Mesendoderm (in vitro differentiated cells): ENCODE data around the gene B3GLCT.
"Not testable (repeated sequence)": the region's sequence is repeated elsewhere in the genome, so short reads cannot be mapped to it uniquely, and the experiment has no call there.

ENCODE experiments used
- DNase-seq: peaks from one replicate; pipeline ENCODE4 v3.0.0; 2013
- H2AK5ac ChIP-seq: 2 replicates; pipeline ENCODE4 v1.6.1; 2013; ENCODE audit warnings: low read length, inconsistent platforms
- H2BK120ac ChIP-seq: 2 replicates; pipeline ENCODE4 v1.6.1; 2013; ENCODE audit warnings: low read depth, mild to moderate bottlenecking, low read length, moderate library complexity, mixed read lengths
- H2BK15ac ChIP-seq: replicated peaks from 2 replicates; pipeline ENCODE4 v1.6.1; 2013; ENCODE audit warnings: low read depth, mild to moderate bottlenecking, moderate library complexity
- H2BK5ac ChIP-seq: 2 replicates; pipeline ENCODE4 v1.6.1; 2013; ENCODE audit warnings: low read length, inconsistent platforms
- H3K18ac ChIP-seq: 2 replicates; pipeline ENCODE4 v1.6.1; 2013; ENCODE audit warnings: mild to moderate bottlenecking, low read length, mixed read lengths
- H3K23ac ChIP-seq: one replicate; pipeline ENCODE4 v1.6.1; 2013; ENCODE audit warnings: low read length
- H3K27ac ChIP-seq: 2 replicates; pipeline ENCODE4 v1.5.1; 2013; ENCODE audit warnings: low read depth, mild to moderate bottlenecking, inconsistent platforms, low read length, moderate library complexity
- H3K27me3 ChIP-seq: 2 replicates; pipeline ENCODE4 v1.6.1; 2013; ENCODE audit warnings: low read length, control low read depth, mild to moderate bottlenecking, inconsistent platforms; ENCODE audit not compliant: insufficient read depth, poor library complexity
- H3K36me3 ChIP-seq: 2 replicates; pipeline ENCODE4 v1.6.1; 2013; ENCODE audit warnings: low read length, inconsistent platforms; ENCODE audit not compliant: control insufficient read depth, insufficient read depth
- H3K4ac ChIP-seq: one replicate; pipeline ENCODE4 v1.6.1; 2013; ENCODE audit warnings: low read depth, mild to moderate bottlenecking, low read length, moderate library complexity
- H3K4me1 ChIP-seq: 2 replicates; pipeline ENCODE4 v1.6.1; 2013; ENCODE audit warnings: low read depth, low read length, inconsistent platforms; ENCODE audit not compliant: control insufficient read depth
- H3K4me2 ChIP-seq: 2 replicates; pipeline ENCODE4 v1.6.1; 2013; ENCODE audit warnings: low read length
- H3K4me3 ChIP-seq: 2 replicates; pipeline ENCODE4 v1.5.1; 2013; ENCODE audit warnings: mild to moderate bottlenecking, low read length
- H3K56ac ChIP-seq: one replicate; pipeline ENCODE4 v1.6.1; 2013; ENCODE audit warnings: low read length
- H3K79me1 ChIP-seq: 2 replicates; pipeline ENCODE4 v1.6.1; 2013; ENCODE audit warnings: low read length, inconsistent platforms
- H3K79me2 ChIP-seq: 2 replicates; pipeline ENCODE4 v1.6.1; 2013; ENCODE audit warnings: mild to moderate bottlenecking, low read length; ENCODE audit not compliant: control insufficient read depth, insufficient read depth
- H3K9ac ChIP-seq: 2 replicates; pipeline ENCODE4 v1.6.1; 2013; ENCODE audit warnings: low read length, inconsistent platforms
- H4K5ac ChIP-seq: one replicate; pipeline ENCODE4 v1.6.1; 2013; ENCODE audit warnings: low read length
- H4K8ac ChIP-seq: one replicate; pipeline ENCODE4 v1.6.1; 2013; ENCODE audit warnings: low read depth, mild to moderate bottlenecking, control low read depth, low read length, moderate library complexity
- WGBS: extraction: QIAGEN DNeasy Blood & Tissue Kit; methylation state at CpG from one replicate; pipeline ENCODE4 v1.1.7; 2013; ENCODE audit warnings: low lambda C conversion rate, missing lambda C conversion rate; ENCODE audit not compliant: insufficient coverage; ENCODE audit errors: extremely low coverage; 5-methylcytosine and 5-hydroxymethylcytosine counted together

B3GLCT gene

DNA sequence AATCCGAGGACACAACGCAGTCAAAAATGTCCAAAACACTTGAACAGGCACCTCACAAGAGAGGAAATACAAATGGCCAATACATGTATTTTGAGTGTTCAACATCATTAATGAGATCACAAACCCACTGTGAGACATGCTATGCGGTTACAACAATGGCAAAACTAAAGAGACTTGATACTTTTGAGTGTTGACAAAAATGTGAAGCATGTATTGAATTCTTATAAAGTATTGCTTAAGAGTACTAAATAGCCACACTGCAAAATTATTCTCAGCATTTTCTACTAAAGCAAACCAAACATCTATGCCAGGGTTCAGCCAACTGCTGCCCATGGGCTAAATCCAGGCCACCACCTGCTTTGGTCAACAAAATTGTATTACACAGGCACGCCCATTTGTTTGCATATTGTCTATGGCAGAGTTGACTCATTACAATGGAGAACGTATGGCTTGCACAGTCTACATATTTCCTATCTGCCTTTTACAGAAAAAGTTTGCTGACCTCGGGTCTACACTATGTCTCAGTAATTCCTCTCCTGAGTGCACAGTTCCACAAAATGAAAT, 135.3 kb downstream of the B3GLCT start:
- Histone ChIP-seq H2BK120ac (no peak overlapping the region), H4K5ac (no peak overlapping the region), H3K79me2 (no peaks in the 10 kb centered on the region), H3K18ac (no peak overlapping the region), H3K27ac (no peak overlapping the region), H3K4ac (no peak overlapping the region), H3K23ac (no peak overlapping the region), H3K4me1 (no peaks in the 10 kb centered on the region), H3K27me3 (no peaks in the 10 kb centered on the region), H3K36me3 (no peaks in the 10 kb centered on the region), H3K79me1 (no peaks in the 10 kb centered on the region), H3K4me2 (no peak overlapping the region), H3K4me3 (no peak overlapping the region), H2AK5ac (no peak overlapping the region), H3K9ac (no peak overlapping the region), H4K8ac (no peak overlapping the region), H2BK5ac (no peak overlapping the region), H2BK15ac (no peak overlapping the region), H3K56ac (no peak overlapping the region)
- DNase-seq, result no peak
- no CpG with 5 or more reads among the region's 6 CpGs for WGBS

DNA sequence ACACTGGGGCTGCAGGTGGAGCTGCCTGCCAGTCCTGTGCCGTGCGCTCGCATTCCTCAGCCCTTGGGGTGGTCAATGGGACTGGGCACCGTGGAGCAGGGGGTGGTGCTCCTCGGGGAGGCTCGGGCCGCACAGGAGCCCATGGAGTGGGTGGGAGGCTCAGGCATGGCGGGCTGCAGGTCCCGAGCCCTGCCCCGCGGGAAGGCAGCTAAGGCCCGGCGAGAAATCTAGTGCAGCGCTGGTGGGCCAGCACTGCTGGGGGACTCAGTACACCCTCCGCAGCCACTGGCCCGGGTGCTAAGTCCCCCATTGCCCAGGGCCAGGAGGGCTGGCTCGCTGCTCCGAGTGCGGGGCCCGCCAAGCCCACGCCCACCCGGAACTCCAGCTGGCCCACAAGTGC, 139.8 kb downstream of the B3GLCT start:
- WGBS, result no CpG with 5 or more reads among the region's 22 CpGs
- H3K23ac ChIP-seq, H3K18ac ChIP-seq, H3K9ac ChIP-seq, H3K56ac ChIP-seq, H2BK120ac ChIP-seq, H3K79me2 ChIP-seq, H4K5ac ChIP-seq, H2BK15ac ChIP-seq, H3K27me3 ChIP-seq, H2AK5ac ChIP-seq, H3K79me1 ChIP-seq, H4K8ac ChIP-seq, H3K36me3 ChIP-seq, H3K4me2 ChIP-seq, H3K4ac ChIP-seq, H3K4me3 ChIP-seq, H3K4me1 ChIP-seq, DNase-seq, H2BK5ac ChIP-seq, H3K27ac ChIP-seq: not testable (repeated sequence)

DNA sequence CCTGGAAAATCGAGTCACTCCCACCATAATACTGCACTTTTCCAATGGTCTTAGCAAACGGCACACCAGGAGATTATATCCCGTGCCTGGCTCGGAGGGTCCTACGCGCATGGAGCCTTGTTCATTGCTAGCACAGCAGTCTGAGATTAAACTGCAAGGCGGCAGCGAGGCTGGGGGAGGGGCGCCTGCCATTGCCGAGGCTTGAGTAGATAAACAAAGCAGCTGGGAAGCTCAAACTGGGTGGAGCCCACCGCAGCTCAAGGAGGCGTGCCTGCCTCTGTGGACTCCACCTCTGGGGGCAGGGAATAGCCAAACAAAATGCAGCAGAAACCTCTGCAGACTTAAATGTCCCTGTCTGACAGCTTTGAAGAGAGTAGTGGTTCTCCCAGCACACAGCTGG, 141.1 kb downstream of the B3GLCT start:
- H2AK5ac ChIP-seq, H3K79me2 ChIP-seq, H3K23ac ChIP-seq, DNase-seq, H3K36me3 ChIP-seq, H2BK120ac ChIP-seq, H3K4me2 ChIP-seq, H3K27me3 ChIP-seq, H3K56ac ChIP-seq, H3K4ac ChIP-seq, H2BK5ac ChIP-seq, H3K4me1 ChIP-seq, H3K9ac ChIP-seq, H3K27ac ChIP-seq, H3K79me1 ChIP-seq, H4K5ac ChIP-seq, H3K18ac ChIP-seq, H4K8ac ChIP-seq, H3K4me3 ChIP-seq, H2BK15ac ChIP-seq: not testable (repeated sequence)
- WGBS, result no CpG with 5 or more reads among the region's 12 CpGs

GRCh38 chr13:31346891-31347290, 147.1 kb downstream of the B3GLCT start:
- WGBS, result no CpG with 5 or more reads among the region's 2 CpGs
- no peak for DNase-seq
- H3K36me3 ChIP-seq, result no peaks in the 10 kb centered on the region
- no peak overlapping the region for H3K56ac ChIP-seq
- H2BK120ac ChIP-seq, result no peak overlapping the region
- H2AK5ac ChIP-seq, result no peak overlapping the region
- H3K9ac ChIP-seq, result no peak overlapping the region
- no peaks in the 10 kb centered on the region for H3K79me2 ChIP-seq
- no peaks in the 10 kb centered on the region for H3K27me3 ChIP-seq
- H3K4me3 ChIP-seq, result no peak overlapping the region
- H4K8ac ChIP-seq, result no peak overlapping the region
- no peak overlapping the region for H4K5ac ChIP-seq
- no peak overlapping the region for H2BK15ac ChIP-seq
- no peak overlapping the region for H2BK5ac ChIP-seq
- H3K4me1 ChIP-seq, result no peaks in the 10 kb centered on the region
- no peaks in the 10 kb centered on the region for H3K79me1 ChIP-seq
- H3K18ac ChIP-seq, result no peak overlapping the region
- H3K4me2 ChIP-seq, result no peak overlapping the region
- no peak overlapping the region for H3K4ac ChIP-seq
- no peak overlapping the region for H3K23ac ChIP-seq
- H3K27ac ChIP-seq, result no peak overlapping the region

DNA sequence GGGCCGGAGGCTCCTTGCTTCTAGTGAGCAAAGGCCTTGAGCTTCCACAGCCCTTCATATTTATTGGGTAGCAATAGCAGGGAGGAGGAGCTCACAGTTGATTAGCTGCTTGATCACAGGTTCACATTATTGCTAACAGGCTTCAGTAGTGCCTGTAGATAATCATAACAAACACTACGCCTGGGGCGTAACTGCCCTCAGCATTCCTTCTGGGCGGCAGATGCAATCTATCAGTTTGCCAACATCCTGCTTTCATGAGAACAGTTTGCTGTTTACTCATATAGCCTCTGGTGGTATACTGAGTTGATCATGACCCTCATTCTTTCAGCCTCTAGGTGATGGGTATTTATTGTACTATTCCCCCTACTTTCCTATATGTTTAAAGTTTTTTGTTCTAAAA, 149.4 kb downstream of the B3GLCT start:
- H3K4me2 ChIP-seq, result no peak overlapping the region
- no peak overlapping the region for H4K5ac ChIP-seq
- no peak overlapping the region for H3K56ac ChIP-seq
- no peak overlapping the region for H2BK15ac ChIP-seq
- no peak overlapping the region for H3K4ac ChIP-seq
- no peak overlapping the region for H2AK5ac ChIP-seq
- no peaks in the 10 kb centered on the region for H3K79me1 ChIP-seq
- H3K79me2 ChIP-seq, result no peaks in the 10 kb centered on the region
- no peak overlapping the region for H3K23ac ChIP-seq
- DNase-seq, result no peak
- no peak overlapping the region for H3K9ac ChIP-seq
- no peaks in the 10 kb centered on the region for H3K4me1 ChIP-seq
- no CpG with 5 or more reads among the region's 4 CpGs for WGBS
- H3K27me3 ChIP-seq, result no peaks in the 10 kb centered on the region
- no peak overlapping the region for H3K4me3 ChIP-seq
- H3K36me3 ChIP-seq, result no peaks in the 10 kb centered on the region
- no peak overlapping the region for H2BK120ac ChIP-seq
- no peak overlapping the region for H3K18ac ChIP-seq
- H3K27ac ChIP-seq, result no peak overlapping the region
- H2BK5ac ChIP-seq, result no peak overlapping the region
- no peak overlapping the region for H4K8ac ChIP-seq

GRCh38 chr13:31350560-31350959, 150.8 kb downstream of the B3GLCT start:
- Histone ChIP-seq H4K5ac (no peak overlapping the region), H3K36me3 (no peaks in the 10 kb centered on the region), H3K9ac (no peak overlapping the region), H3K4me2 (no peak overlapping the region), H3K56ac (no peak overlapping the region), H3K4ac (no peak overlapping the region), H3K79me2 (no peaks in the 10 kb centered on the region), H2BK5ac (no peak overlapping the region), H3K4me3 (no peak overlapping the region), H2AK5ac (no peak overlapping the region), H3K79me1 (no peaks in the 10 kb centered on the region), H3K27ac (no peak overlapping the region), H2BK120ac (no peak overlapping the region), H3K23ac (no peak overlapping the region), H3K4me1 (no peaks in the 10 kb centered on the region), H3K18ac (no peak overlapping the region), H4K8ac (no peak overlapping the region), H2BK15ac (no peak overlapping the region), H3K27me3 (no peaks in the 10 kb centered on the region)
- WGBS, result no CpG with 5 or more reads among the region's 5 CpGs
- DNase-seq, result peak; percentile 12
